BLaER1 treated with 17β-estradiol and CSF1 and Interleukin-3, amounts not matched to agents 10 nM and 100 nM (cell line): Measurements from ENCODE around the gene PTGER4.
A peak's percentile ranks its signal among the peaks of the same experiment; 100 is the strongest.

ENCODE experiments used
- H3K27ac ChIP-seq, 11 experiments: shearing (Covaris generic); formaldehyde crosslinking; 2 replicates each; pipeline ENCODE4 v1.8.1; 2022
- H3K27me3 ChIP-seq, 11 experiments: shearing (Covaris generic); formaldehyde crosslinking; 2 replicates each; pipeline ENCODE4 v1.8.1; 2022
- H3K36me3 ChIP-seq, 11 experiments: shearing (Covaris generic); formaldehyde crosslinking; 2 replicates each; pipeline ENCODE4 v1.8.1; 2022
- H3K4me1 ChIP-seq, 10 experiments: shearing (Covaris generic); formaldehyde crosslinking; 2 replicates each; pipeline ENCODE4 v1.8.1; 2022
- H3K4me2 ChIP-seq, 11 experiments: shearing (Covaris generic); formaldehyde crosslinking; 2 replicates each; pipeline ENCODE4 v1.8.1; 2022
- H3K4me3 ChIP-seq, 10 experiments: shearing (Covaris generic); formaldehyde crosslinking; 2 replicates each; pipeline ENCODE4 v1.8.1; 2022
- H3K9ac ChIP-seq, 11 experiments: shearing (Covaris generic); formaldehyde crosslinking; 2 replicates each; pipeline ENCODE4 v1.8.1; 2022
- H3K9me3 ChIP-seq, 11 experiments: shearing (Covaris generic); formaldehyde crosslinking; replicated peaks in 1 of 11; 2 replicates each; pipeline ENCODE4 v1.8.1; 2022
- H4K20me1 ChIP-seq, 11 experiments: shearing (Covaris generic); formaldehyde crosslinking; 2 replicates each; pipeline ENCODE4 v1.8.1; 2022
- Cebpa-rat ChIP-seq, 11 experiments: shearing (Covaris generic); IDR thresholded peaks; 2 replicates each; pipeline ENCODE4 v1.8.1; 2022

Gene PTGER4

DNA sequence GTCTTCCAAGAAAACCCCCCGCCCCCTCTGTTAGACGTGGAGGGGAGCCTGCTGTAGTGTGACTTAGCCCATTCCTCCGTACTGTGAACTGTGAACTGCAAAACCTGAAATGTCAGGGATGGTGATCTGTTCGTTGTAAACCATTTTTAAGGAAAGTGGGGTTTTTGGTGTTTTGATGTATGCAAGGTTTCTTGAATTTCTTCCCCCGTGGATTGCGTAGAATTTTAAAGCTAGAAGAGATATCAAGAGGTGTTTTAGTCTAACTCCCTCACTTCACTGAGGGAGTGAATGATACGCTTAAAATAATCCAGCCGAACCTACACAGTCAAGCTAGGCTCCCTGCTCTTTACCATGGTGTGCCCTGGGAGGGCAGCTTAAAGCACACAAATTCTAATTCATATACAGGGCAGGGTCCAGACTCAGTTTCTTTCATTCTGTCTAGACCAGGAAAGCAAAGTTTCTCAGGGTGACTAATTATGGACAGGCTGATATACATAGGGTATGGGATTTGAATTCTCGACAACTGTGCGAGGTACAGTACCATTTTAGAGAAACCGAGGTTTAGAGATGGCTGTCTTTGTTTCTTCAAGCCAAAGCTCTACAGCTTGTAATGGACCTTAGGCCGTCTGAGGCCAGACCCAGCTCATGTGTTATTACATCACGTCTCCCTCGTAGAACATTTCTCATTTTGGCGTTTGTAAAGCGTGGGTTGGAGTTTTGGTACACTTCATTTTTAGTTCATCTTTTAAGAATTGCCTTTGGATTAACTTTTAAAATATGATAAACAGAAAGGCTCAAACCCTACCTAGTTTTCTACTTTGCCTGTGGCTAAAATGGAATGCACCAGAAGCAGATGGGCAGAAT lies 2.7 kb downstream of the PTGER4 start:
- H3K36me3 ChIP-seq = peaks cover 41 to 66% (median 62%) of the 10 kb centered on the region in 11 experiments
- no peak for TF ChIP-seq Cebpa-rat (IDR thresholded peaks at IDR 0.05)
- peak overlapping the region; percentile 74 to 97 (median 82) for H3K4me2 ChIP-seq
- H3K4me3 ChIP-seq = peak overlapping the region; percentile 74 to 99 (median 96)
- no peaks in the 10 kb centered on the region; a peak in 4 of 22 replicates for H3K27me3 ChIP-seq
- peak overlapping the region; percentile 84 to 98 (median 91) for H3K27ac ChIP-seq
- H3K4me1 ChIP-seq = peaks cover 18 to 53% (median 37%) of the 10 kb centered on the region in 10 experiments
- H3K9me3 ChIP-seq = no peaks in the 10 kb centered on the region; a peak in 1 of 22 replicates
- peaks cover 73 to 75% (median 75%) of the 10 kb centered on the region in 11 experiments for H4K20me1 ChIP-seq
- H3K9ac ChIP-seq = peak overlapping the region; percentile 84 to 99 (median 95)

GRCh38 chr5:40683305-40683704 lies 3.6 kb downstream of the PTGER4 start:
- H3K36me3 ChIP-seq = peaks cover 41 to 73% (median 63%) of the 10 kb centered on the region in 11 experiments
- H3K27me3 ChIP-seq = no peaks in the 10 kb centered on the region; a peak in 4 of 22 replicates
- peak overlapping the region; percentile 74 to 97 (median 82) for H3K4me2 ChIP-seq
- no peak for TF ChIP-seq Cebpa-rat (IDR thresholded peaks at IDR 0.05)
- H3K9me3 ChIP-seq = no peaks in the 10 kb centered on the region; a peak in 1 of 22 replicates
- peaks cover 81 to 84% (median 82%) of the 10 kb centered on the region in 11 experiments for H4K20me1 ChIP-seq
- peak overlapping the region; percentile 84 to 98 (median 91) for H3K27ac ChIP-seq
- H3K4me1 ChIP-seq = peaks cover 14 to 53% (median 38%) of the 10 kb centered on the region in 10 experiments; a peak in 19 of 20 replicates
- peak overlapping the region; percentile 74 to 99 (median 96) for H3K4me3 ChIP-seq
- peak overlapping the region; percentile 84 to 99 (median 95) for H3K9ac ChIP-seq

DNA sequence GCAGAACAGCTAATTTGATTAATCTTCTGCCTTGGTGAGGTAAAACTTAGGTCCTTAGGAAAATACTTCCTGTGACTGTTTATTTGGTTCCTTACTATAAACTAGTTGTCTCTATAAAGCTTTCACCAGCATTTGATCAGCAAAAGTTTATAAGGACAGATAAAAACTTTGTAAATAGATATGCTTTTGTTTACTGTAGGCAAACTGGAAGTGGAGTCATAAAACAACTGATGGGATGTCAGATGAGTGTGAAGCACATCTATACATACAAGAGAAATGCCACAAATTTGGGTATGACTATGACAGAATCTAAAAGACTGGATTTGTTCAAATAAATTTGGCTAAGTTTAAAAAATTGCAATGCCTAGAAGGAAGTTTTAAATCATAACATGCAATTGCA lies 5.5 kb downstream of the PTGER4 start:
- no peak for TF ChIP-seq Cebpa-rat (IDR thresholded peaks at IDR 0.05)
- no peaks in the 10 kb centered on the region; a peak in 4 of 22 replicates for H3K27me3 ChIP-seq
- no peaks in the 10 kb centered on the region; a peak in 1 of 22 replicates for H3K9me3 ChIP-seq
- peak overlapping the region; percentile 74 to 97 (median 84) for H3K4me2 ChIP-seq
- H3K4me1 ChIP-seq = peaks cover 33 to 65% (median 54%) of the 10 kb centered on the region in 10 experiments
- H3K27ac ChIP-seq = peak overlapping the region in 8 of 11 experiments; percentile 17 to 67 (median 52); a peak in 13 of 22 replicates
- peaks cover 50 to 92% (median 78%) of the 10 kb centered on the region in 11 experiments for H3K36me3 ChIP-seq
- H3K4me3 ChIP-seq = peak overlapping the region; percentile 74 to 99 (median 96)
- peaks cover 95 to 99% (median 96%) of the 10 kb centered on the region in 11 experiments for H4K20me1 ChIP-seq
- peak overlapping the region; percentile 51 to 99 (median 69); a peak in 18 of 22 replicates for H3K9ac ChIP-seq

DNA sequence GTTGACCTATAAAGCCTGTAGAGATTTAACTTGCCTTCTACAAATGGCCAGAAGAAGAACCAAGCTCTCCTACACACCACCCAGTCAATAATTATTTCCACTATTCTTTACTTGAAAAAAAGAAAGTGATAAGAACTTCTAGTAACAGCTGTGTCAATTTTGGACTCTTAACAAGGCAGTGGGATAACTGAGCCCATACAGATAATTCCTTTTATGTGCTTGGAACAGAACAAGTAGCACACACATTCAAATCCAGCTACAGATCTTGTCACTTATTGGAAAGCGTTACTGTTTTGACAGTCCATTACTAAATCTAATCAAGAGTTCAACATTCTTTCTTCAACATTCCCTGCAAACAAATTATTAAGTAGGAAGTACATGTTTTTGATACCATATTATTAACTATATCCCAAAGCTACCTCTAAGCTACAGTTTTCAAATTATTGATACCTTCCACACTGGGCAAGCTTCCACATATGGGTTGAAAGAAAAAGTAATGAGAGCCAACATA lies 6.3 kb downstream of the PTGER4 start:
- Histone ChIP-seq H3K9me3 (no peaks in the 10 kb centered on the region; a peak in 1 of 22 replicates), H3K4me2 (peak overlapping the region; percentile 74 to 97 (median 84)), H3K4me3 (peak overlapping the region; percentile 74 to 99 (median 96)), H3K27ac (peak overlapping the region in 6 of 11 experiments; percentile 46 to 67 (median 59); a peak in 11 of 22 replicates), H3K36me3 (peaks cover 58 to 96% (median 85%) of the 10 kb centered on the region in 11 experiments), H3K4me1 (peaks cover 41 to 66% (median 55%) of the 10 kb centered on the region in 10 experiments), H3K9ac (peak overlapping the region; percentile 20 to 99 (median 62); a peak in 17 of 22 replicates), H4K20me1 (peaks cover 94 to 99% (median 96%) of the 10 kb centered on the region in 11 experiments), H3K27me3 (no peaks in the 10 kb centered on the region; a peak in 4 of 22 replicates)
- no peak for TF ChIP-seq Cebpa-rat (IDR thresholded peaks at IDR 0.05)

DNA sequence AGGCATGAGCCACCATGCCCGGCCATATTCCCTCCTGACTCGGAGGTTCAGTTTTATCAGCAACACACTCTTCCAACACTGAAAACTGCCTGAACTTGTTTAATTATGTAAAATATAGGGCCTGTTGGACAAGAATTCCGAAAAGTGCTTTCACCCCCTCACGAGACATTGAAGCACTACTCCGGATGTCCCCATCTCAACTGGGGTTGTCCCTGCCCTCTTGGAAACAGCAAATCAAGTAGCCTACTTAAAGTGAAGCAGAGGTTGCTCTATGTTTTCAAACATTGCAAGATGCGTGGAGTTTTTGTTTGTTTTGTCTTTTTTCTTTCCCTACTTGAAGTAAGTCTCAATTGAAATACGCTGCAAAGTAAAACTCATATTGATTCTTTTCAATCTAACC lies 7.6 kb downstream of the PTGER4 start:
- peaks cover 94 to 99% (median 96%) of the 10 kb centered on the region in 11 experiments for H4K20me1 ChIP-seq
- H3K27me3 ChIP-seq = no peaks in the 10 kb centered on the region
- H3K27ac ChIP-seq = peak overlapping the region; percentile 1 to 67 (median 48); a peak in 18 of 22 replicates
- peak overlapping the region; percentile 20 to 99 (median 58); a peak in 19 of 22 replicates for H3K9ac ChIP-seq
- H3K4me2 ChIP-seq = peak overlapping the region; percentile 74 to 97 (median 84)
- H3K4me3 ChIP-seq = peak overlapping the region; percentile 74 to 99 (median 96)
- TF ChIP-seq Cebpa-rat (IDR thresholded peaks at IDR 0.05) = no peak
- H3K36me3 ChIP-seq = peaks cover 58 to 96% (median 85%) of the 10 kb centered on the region in 11 experiments
- H3K9me3 ChIP-seq = no peaks in the 10 kb centered on the region
- peaks cover 48 to 66% (median 58%) of the 10 kb centered on the region in 10 experiments for H3K4me1 ChIP-seq

DNA sequence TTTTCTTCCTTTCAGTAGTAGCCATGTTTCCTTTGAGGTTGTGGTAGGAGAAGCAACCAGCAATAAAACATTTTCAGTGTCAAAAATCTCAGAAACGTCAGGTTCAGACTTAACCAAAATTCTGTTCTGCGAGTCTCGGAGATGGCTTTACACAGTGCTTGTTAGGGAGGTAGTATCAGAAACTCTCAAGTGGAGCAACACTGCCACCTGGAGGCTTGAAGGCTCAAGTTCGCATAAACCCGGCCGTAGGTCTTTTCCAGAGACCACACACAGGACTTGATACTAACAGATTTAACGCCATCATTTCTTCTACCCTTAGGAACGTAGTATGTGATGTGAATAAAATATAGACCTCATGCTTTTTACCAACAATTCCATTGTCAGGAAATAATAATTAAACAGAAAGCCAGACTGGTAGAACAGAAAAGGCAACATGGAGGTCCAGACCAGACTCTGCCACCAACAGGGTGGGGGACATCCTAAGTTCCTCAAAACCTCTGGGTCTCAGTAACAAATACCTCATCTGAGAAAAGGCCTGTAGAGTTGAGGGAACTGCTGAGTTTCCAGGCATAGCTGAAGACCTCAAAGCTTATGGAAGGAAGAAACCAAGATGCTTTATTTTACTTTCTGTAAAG lies 8.5 kb downstream of the PTGER4 start:
- Histone ChIP-seq H3K27me3 (no peaks in the 10 kb centered on the region), H3K9ac (peak overlapping the region; percentile 0 to 99 (median 58); a peak in 18 of 22 replicates), H3K4me1 (peaks cover 48 to 70% (median 58%) of the 10 kb centered on the region in 10 experiments), H3K4me2 (peak overlapping the region; percentile 74 to 97 (median 84)), H3K36me3 (peaks cover 62 to 96% (median 82%) of the 10 kb centered on the region in 11 experiments), H3K9me3 (no peaks in the 10 kb centered on the region), H4K20me1 (peaks cover 87 to 99% (median 92%) of the 10 kb centered on the region in 11 experiments), H3K4me3 (peak overlapping the region in 8 of 10 experiments; percentile 74 to 99 (median 96); a peak in 14 of 20 replicates), H3K27ac (peak overlapping the region in 9 of 11 experiments; percentile 32 to 67 (median 53); a peak in 13 of 22 replicates)
- TF ChIP-seq Cebpa-rat (IDR thresholded peaks at IDR 0.05) = no peak

DNA sequence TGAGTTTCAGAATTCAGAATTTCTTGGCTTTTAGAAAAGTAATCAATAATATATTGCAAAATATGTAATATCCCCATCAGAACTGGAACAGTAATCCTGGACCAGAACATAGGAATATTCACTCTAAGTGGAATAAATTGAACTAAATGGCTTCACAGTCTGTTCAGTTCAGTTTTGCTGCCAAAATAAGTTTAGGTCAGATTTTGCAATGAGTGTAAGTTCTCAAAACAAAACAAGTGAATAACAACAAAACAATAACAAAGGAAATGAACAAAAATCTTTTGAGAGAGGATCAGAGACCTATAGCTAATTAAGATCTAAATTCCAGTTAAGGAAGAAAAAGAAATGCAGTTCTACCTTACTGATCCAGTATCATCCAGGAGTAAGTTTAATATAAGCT lies 9.3 kb downstream of the PTGER4 start:
- H3K9me3 ChIP-seq = peaks cover 0 to 3% (median 2%) of the 10 kb centered on the region in 11 experiments; a peak in 12 of 22 replicates
- H3K27ac ChIP-seq = peak overlapping the region in 6 of 11 experiments; percentile 19 to 67 (median 56); a peak in 8 of 22 replicates
- no peaks in the 10 kb centered on the region for H3K27me3 ChIP-seq
- peaks cover 64 to 98% (median 88%) of the 10 kb centered on the region in 11 experiments for H3K36me3 ChIP-seq
- peak overlapping the region; percentile 5 to 97 (median 82); a peak in 16 of 22 replicates for H3K4me2 ChIP-seq
- H4K20me1 ChIP-seq = peaks cover 83 to 100% (median 92%) of the 10 kb centered on the region in 11 experiments
- peaks cover 48 to 70% (median 58%) of the 10 kb centered on the region in 10 experiments for H3K4me1 ChIP-seq
- peak overlapping the region in 3 of 10 experiments; percentile 96 to 99 (median 98); a peak in 5 of 20 replicates for H3K4me3 ChIP-seq
- TF ChIP-seq Cebpa-rat (IDR thresholded peaks at IDR 0.05) = no peak
- H3K9ac ChIP-seq = peak overlapping the region in 4 of 11 experiments; percentile 97 to 99 (median 98); a peak in 8 of 22 replicates

DNA sequence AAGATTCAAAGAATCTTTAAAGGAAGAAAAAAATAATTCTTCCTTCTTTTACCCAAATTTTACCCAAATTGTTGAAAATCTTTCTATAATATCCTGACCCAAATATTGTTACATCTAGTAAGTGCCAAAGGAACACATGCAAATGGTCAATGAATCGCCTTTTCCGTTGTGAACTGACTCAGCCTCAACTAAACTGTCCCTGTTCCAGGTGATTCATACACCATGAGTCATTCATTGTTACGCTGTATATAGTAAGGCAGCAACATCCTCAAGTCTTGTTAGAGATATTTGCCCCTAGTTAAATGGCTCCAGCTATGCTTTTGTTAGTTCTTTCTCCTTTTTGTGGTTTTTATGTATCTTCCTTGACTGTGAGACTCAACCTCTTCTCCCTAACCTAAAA lies 9.7 kb downstream of the PTGER4 start:
- TF ChIP-seq Cebpa-rat (IDR thresholded peaks at IDR 0.05) = no peak
- H3K27me3 ChIP-seq = no peaks in the 10 kb centered on the region
- peak overlapping the region in 10 of 11 experiments; percentile 2 to 97 (median 63); a peak in 17 of 22 replicates for H3K4me2 ChIP-seq
- peaks cover 68 to 98% (median 88%) of the 10 kb centered on the region in 11 experiments for H3K36me3 ChIP-seq
- H3K9me3 ChIP-seq = peaks cover 0 to 7% (median 6%) of the 10 kb centered on the region in 11 experiments; a peak in 14 of 22 replicates
- peak overlapping the region in 2 of 10 experiments; percentile 96 to 98; a peak in 3 of 20 replicates for H3K4me3 ChIP-seq
- H3K9ac ChIP-seq = peak overlapping the region in 3 of 11 experiments; percentile 97 to 99 (median 99); a peak in 3 of 22 replicates
- H3K4me1 ChIP-seq = peaks cover 46 to 70% (median 56%) of the 10 kb centered on the region in 10 experiments
- H4K20me1 ChIP-seq = peaks cover 83 to 100% (median 89%) of the 10 kb centered on the region in 11 experiments
- peak overlapping the region in 2 of 11 experiments; percentile 60 to 67; a peak in 4 of 22 replicates for H3K27ac ChIP-seq
